ENCODE results near the gene PIGU. TPM values are rescaled to one million over a fixed set of nuclear protein-coding genes. Genes with fewer than 3 reads are reported as not detected.

The PIGU gene
- total and polyA plus RNA-seq, 11 donors = 10.8 to 24.8 (median 16.1) TPM

DNA sequence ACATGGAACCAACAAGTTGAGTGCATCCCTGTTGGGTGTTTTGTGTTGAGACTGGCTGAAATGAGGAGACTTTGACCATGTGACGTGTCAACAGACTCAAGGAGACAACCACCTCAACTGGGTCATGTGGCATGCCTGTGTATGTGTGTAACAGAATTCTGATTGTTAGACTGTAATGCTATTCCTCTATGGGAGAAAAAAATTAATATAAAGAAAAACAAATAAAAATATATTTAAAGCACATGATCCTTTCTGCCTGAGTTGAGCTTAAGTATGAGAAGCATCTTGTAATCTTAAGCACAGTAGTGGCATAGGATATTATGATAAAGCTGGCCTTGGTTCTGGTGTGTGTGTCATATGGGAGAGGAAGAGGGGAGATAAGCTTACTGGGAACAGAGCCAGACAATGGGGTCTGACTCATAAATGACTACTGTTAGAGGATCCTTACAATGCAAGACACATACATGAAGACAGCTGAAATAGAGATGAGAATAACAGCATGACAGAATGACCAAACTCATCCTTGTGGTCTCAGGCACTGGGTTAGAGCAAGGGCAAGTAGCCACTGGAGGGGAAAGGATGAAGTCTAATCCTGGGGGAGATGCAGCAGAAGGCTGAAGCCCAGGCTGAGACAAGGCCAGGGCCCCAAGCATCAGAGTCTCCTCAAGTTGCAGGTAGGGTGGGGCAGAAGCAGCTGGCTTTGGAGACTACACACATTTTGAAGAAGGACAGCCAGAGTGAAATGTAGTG lies 36.5 kb upstream of the PIGU start:
- TF ChIP-seq, protein P1, sequence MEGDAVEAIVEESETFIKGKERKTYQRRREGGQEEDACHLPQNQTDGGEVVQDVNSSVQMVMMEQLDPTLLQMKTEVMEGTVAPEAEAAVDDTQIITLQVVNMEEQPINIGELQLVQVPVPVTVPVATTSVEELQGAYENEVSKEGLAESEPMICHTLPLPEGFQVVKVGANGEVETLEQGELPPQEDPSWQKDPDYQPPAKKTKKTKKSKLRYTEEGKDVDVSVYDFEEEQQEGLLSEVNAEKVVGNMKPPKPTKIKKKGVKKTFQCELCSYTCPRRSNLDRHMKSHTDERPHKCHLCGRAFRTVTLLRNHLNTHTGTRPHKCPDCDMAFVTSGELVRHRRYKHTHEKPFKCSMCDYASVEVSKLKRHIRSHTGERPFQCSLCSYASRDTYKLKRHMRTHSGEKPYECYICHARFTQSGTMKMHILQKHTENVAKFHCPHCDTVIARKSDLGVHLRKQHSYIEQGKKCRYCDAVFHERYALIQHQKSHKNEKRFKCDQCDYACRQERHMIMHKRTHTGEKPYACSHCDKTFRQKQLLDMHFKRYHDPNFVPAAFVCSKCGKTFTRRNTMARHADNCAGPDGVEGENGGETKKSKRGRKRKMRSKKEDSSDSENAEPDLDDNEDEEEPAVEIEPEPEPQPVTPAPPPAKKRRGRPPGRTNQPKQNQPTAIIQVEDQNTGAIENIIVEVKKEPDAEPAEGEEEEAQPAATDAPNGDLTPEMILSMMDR (IDR thresholded peaks at IDR 0.05) = no peak
- no peak for TF ChIP-seq POLR2A (IDR thresholded peaks at IDR 0.05)
- peaks cover 0 to 47% (median 28%) of the 10 kb centered on the region in 12 donors for H3K4me1 ChIP-seq
- ATAC-seq (peak; percentile 6 to 28 (median 12)), DNase-seq (peak in 2 of 5 donors; percentile 42 to 44)
- 50 to 82% (median 61%) methylated on average over 1 of the region's 1 CpG for WGBS, 4 donors
- intact Hi-C loops (cut with DNase I) = no loop called here
- peaks cover 0 to 72% (median 52%) of the 10 kb centered on the region in 9 donors for H3K36me3 ChIP-seq
- H3K9me3 ChIP-seq = no peaks in the 10 kb centered on the region
- no peaks in the 10 kb centered on the region for H3K27me3 ChIP-seq
- H3K27ac ChIP-seq = peak overlapping the region in 9 of 12 donors; percentile 14 to 60 (median 39)
- no peak overlapping the region for H3K4me3 ChIP-seq

DNA sequence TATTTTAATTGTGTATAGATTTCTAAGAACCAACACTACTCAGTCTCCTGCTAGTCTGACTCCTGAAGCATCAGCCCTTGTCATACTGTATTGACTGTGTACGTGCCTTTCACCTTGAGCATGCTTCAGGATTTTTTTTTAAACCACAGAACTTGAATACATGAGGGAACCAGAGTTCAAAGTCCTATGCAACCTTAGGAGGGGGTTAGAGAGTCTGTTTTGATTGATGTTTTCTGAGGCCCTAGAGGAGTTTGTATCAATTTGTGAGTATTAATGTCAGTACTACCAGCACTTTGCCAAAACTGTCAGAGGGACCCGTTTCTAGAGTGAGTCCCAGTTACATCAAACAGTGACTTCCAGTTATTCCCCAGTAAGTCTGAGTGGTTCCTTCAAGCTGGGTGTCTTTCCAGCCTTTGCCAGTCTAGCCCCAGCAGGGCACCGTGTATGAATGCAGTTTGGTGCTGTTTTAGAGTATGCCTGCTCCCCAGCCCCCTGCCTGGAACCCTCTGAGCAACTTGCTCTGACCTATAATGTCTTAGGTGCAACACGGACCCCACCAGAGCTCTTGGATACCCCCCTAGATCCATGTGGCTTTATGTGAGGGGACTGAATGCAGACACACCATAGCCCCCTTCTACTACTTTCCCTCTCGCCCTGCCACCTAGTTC lies 35.8 kb upstream of the PIGU start:
- no peak for TF ChIP-seq POLR2A (IDR thresholded peaks at IDR 0.05)
- TF ChIP-seq, protein P1 (IDR thresholded peaks at IDR 0.05) = no peak
- no peak for DNase-seq
- H3K4me1 ChIP-seq = peaks cover 0 to 54% (median 30%) of the 10 kb centered on the region in 12 donors
- H3K36me3 ChIP-seq = peaks cover 0 to 66% (median 46%) of the 10 kb centered on the region in 9 donors
- H3K27ac ChIP-seq = peak overlapping the region in 9 of 12 donors; percentile 14 to 58 (median 39)
- 68 to 80% (median 72%) methylated on average over 5 of the region's 5 CpGs for WGBS, 4 donors
- no peak for ATAC-seq
- no peaks in the 10 kb centered on the region for H3K27me3 ChIP-seq
- H3K4me3 ChIP-seq = no peak overlapping the region
- no peaks in the 10 kb centered on the region for H3K9me3 ChIP-seq
- intact Hi-C loops (cut with DNase I) = no loop called here

DNA sequence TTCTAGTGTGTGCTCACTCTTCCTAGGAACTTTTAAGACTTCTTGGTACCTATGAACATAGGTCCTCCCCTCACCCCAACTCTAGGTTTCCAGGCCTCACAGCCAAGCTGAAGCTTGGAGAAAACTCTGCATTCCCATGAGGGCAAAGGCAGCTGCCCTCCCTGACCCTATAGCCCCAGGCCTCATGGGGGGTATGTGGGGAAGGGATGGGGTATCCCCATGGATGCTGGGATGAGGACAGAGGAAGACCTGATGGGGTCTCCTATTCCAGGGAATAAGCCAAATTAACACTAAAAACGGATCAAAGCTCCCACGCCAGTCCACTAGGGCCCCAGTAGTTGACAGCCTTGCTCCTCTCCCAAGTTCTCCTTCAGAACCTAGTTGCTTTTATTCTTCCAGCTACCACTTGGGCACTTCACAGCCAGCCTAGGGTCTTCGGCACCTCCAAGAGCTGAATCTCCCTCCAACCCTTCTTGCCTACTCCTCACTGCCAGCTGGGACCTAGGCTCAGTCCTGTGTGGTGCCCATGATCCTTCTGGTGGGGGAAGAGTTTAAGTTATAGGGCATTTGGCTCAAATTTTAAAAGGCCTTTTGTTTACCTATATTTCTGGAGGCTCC lies 35.0 kb upstream of the PIGU start:
- intact Hi-C loops (cut with DNase I) = no loop called here
- H3K4me1 ChIP-seq = peaks cover 0 to 62% (median 35%) of the 10 kb centered on the region in 12 donors
- ATAC-seq = no peak
- H3K4me3 ChIP-seq = no peak overlapping the region
- H3K36me3 ChIP-seq = peaks cover 0 to 59% (median 39%) of the 10 kb centered on the region in 9 donors
- peak overlapping the region in 2 of 12 donors; percentile 0 to 36 for H3K27ac ChIP-seq
- H3K27me3 ChIP-seq = no peaks in the 10 kb centered on the region
- H3K9me3 ChIP-seq = no peaks in the 10 kb centered on the region
- TF ChIP-seq POLR2A (IDR thresholded peaks at IDR 0.05) = no peak
- TF ChIP-seq, protein P1 (IDR thresholded peaks at IDR 0.05) = no peak
- WGBS, 4 donors = 90 to 99% (median 96%) methylated on average over 3 of the region's 3 CpGs
- DNase-seq = no peak

Measured in heart left ventricle (tissue), 16 donors.